ENCODE data around the gene LRP1B.
"Not testable (repeated sequence)": the region's sequence is repeated elsewhere in the genome, so short reads cannot be mapped to it uniquely, and the experiment has no call there.

Gene LRP1B

GRCh38 chr2:142088058-142088568, 42.7 kb downstream of the LRP1B start:
- Histone ChIP-seq H3K79me2 (ENCODE audit: insufficient read depth, low read length) (no peaks in the 10 kb centered on the region), H3K9me2 (ENCODE audit: low read depth, low read length) (no peaks in the 10 kb centered on the region), H3K4me3 (ENCODE audit: low read depth, low read length, poor library complexity, severe bottlenecking) (no peak overlapping the region), H3K4me1 (ENCODE audit: insufficient read depth, low read length, severe bottlenecking) (no peaks in the 10 kb centered on the region), H4K20me1 (ENCODE audit: insufficient read depth, low read length) (no peaks in the 10 kb centered on the region), H3K4me2 (ENCODE audit: low read length) (no peak overlapping the region), H2AFZ (ENCODE audit: low read length) (no peak overlapping the region), H3K9me3 (ENCODE audit: low read length) (no peaks in the 10 kb centered on the region), H3F3A (ENCODE audit: insufficient read depth, low read length) (no peaks in the 10 kb centered on the region), H3K9ac (ENCODE audit: low read length) (no peak overlapping the region), H3K36me3 (ENCODE audit: insufficient read depth, low read length) (no peaks in the 10 kb centered on the region), H3K27me3 (ENCODE audit: insufficient read depth, low read length) (no peaks in the 10 kb centered on the region), H3K27ac (ENCODE audit: low read depth, low read length, poor library complexity, severe bottlenecking) (no peak overlapping the region)
- TF ChIP-seq CTCF (IDR thresholded peaks at IDR 0.05; ENCODE audit: low read length) (no peak), EZH2 (IDR thresholded peaks at IDR 0.05; ENCODE audit: borderline replicate concordance, low read length) (no peak)

GRCh38 chr2:142087585-142087984, 43.2 kb downstream of the LRP1B start:
- H3K27ac ChIP-seq (ENCODE audit: low read depth, low read length, poor library complexity, severe bottlenecking); H3K4me1 ChIP-seq (ENCODE audit: insufficient read depth, low read length, severe bottlenecking); H3K9ac ChIP-seq (ENCODE audit: low read length); H3K4me3 ChIP-seq (ENCODE audit: low read depth, low read length, poor library complexity, severe bottlenecking); H2AFZ ChIP-seq (ENCODE audit: low read length); H3F3A ChIP-seq (ENCODE audit: insufficient read depth, low read length); H3K27me3 ChIP-seq (ENCODE audit: insufficient read depth, low read length); H4K20me1 ChIP-seq (ENCODE audit: insufficient read depth, low read length); H3K4me2 ChIP-seq (ENCODE audit: low read length); H3K9me2 ChIP-seq (ENCODE audit: low read depth, low read length); H3K79me2 ChIP-seq (ENCODE audit: insufficient read depth, low read length); H3K9me3 ChIP-seq (ENCODE audit: low read length); H3K36me3 ChIP-seq (ENCODE audit: insufficient read depth, low read length): not testable (repeated sequence)

- Histone ChIP-seq H3K27ac (ENCODE audit: low read depth, low read length, poor library complexity, severe bottlenecking) (no peak overlapping the region), H2AFZ (ENCODE audit: low read length) (no peak overlapping the region), H3K27me3 (ENCODE audit: insufficient read depth, low read length) (no peaks in the 10 kb centered on the region), H3K9me3 (ENCODE audit: low read length) (no peaks in the 10 kb centered on the region), H3K4me2 (ENCODE audit: low read length) (no peak overlapping the region), H3F3A (ENCODE audit: insufficient read depth, low read length) (no peaks in the 10 kb centered on the region), H3K36me3 (ENCODE audit: insufficient read depth, low read length) (no peaks in the 10 kb centered on the region), H3K9ac (ENCODE audit: low read length) (no peak overlapping the region), H4K20me1 (ENCODE audit: insufficient read depth, low read length) (no peaks in the 10 kb centered on the region), H3K4me1 (ENCODE audit: insufficient read depth, low read length, severe bottlenecking) (no peaks in the 10 kb centered on the region), H3K4me3 (ENCODE audit: low read depth, low read length, poor library complexity, severe bottlenecking) (no peak overlapping the region), H3K9me2 (ENCODE audit: low read depth, low read length) (no peaks in the 10 kb centered on the region), H3K79me2 (ENCODE audit: insufficient read depth, low read length) (no peaks in the 10 kb centered on the region)
- TF ChIP-seq CTCF (IDR thresholded peaks at IDR 0.05; ENCODE audit: low read length): no peak
- TF ChIP-seq EZH2 (IDR thresholded peaks at IDR 0.05; ENCODE audit: borderline replicate concordance, low read length): no peak
Observed at GRCh38 chr2:142082368-142082767, 48.4 kb downstream of the LRP1B start.

GRCh38 chr2:142076317-142076716, 54.5 kb downstream of the LRP1B start:
- Histone ChIP-seq H3F3A (ENCODE audit: insufficient read depth, low read length) (no peaks in the 10 kb centered on the region), H3K9me2 (ENCODE audit: low read depth, low read length) (no peaks in the 10 kb centered on the region), H3K79me2 (ENCODE audit: insufficient read depth, low read length) (no peaks in the 10 kb centered on the region), H3K27ac (ENCODE audit: low read depth, low read length, poor library complexity, severe bottlenecking) (no peak overlapping the region), H3K9ac (ENCODE audit: low read length) (no peak overlapping the region), H3K4me2 (ENCODE audit: low read length) (no peak overlapping the region), H4K20me1 (ENCODE audit: insufficient read depth, low read length) (no peaks in the 10 kb centered on the region), H3K4me3 (ENCODE audit: low read depth, low read length, poor library complexity, severe bottlenecking) (no peak overlapping the region), H3K27me3 (ENCODE audit: insufficient read depth, low read length) (no peaks in the 10 kb centered on the region), H2AFZ (ENCODE audit: low read length) (no peak overlapping the region), H3K36me3 (ENCODE audit: insufficient read depth, low read length) (no peaks in the 10 kb centered on the region), H3K4me1 (ENCODE audit: insufficient read depth, low read length, severe bottlenecking) (no peaks in the 10 kb centered on the region), H3K9me3 (ENCODE audit: low read length) (no peaks in the 10 kb centered on the region)
- TF ChIP-seq CTCF (IDR thresholded peaks at IDR 0.05; ENCODE audit: low read length) (no peak), EZH2 (IDR thresholded peaks at IDR 0.05; ENCODE audit: borderline replicate concordance, low read length) (no peak)
